ENCODE results near the gene TSHZ2. TPM values are rescaled to one million over a fixed set of nuclear protein-coding genes. Genes with fewer than 3 reads are reported as not detected.

The TSHZ2 gene
- polyA plus RNA-seq, 1 donor from 2014 or later = 4.6 TPM

DNA sequence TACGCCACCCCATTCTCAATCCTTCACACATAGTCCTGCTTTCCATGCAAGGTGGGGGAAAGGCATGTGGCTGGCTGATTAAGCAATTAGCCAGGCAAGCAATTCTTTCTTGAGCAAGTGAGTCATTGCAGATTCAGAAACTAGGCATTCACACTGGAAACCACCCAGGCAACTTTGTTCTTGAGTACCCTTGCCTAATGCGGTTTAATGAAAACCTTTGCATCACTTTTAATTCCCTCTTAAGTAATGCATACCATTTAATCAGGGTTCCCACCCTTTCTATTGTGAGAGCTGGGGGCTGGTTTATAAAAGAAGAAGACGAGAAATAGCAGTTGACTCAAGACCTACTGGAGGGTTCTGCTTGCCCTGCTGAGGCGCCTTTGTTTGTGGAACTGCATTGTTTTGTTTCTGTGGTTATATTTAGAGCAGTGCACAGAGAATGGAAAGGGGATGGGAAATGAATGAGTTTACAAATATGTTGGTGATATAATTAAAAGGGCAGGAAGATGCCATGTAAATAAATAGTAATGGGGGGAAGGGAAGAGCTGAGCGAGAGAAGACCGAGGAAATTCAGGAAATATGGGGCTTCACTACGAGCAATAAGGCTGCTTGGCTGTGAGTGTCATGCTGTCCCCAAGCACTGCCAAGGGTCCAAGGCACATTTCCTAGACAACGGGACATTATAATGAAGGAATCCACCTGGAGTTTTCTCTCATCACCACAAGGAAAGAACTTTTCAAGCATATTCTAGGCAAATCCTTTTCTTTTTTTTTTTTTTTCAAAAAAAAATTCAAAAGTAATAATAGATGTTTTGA lies 48.8 kb upstream of the TSHZ2 start:
- peaks cover 18% of the 10 kb centered on the region for H3K27me3 ChIP-seq (ENCODE audit: insufficient read depth, low read depth, low read length)
- H3K9me2 ChIP-seq (ENCODE audit: insufficient read depth, low read length) = no peaks in the 10 kb centered on the region
- H3K79me2 ChIP-seq (replicated peaks; ENCODE audit: insufficient read depth, low read length) = no peaks in the 10 kb centered on the region
- H3K4me3 ChIP-seq (ENCODE audit: low read length) = no peak overlapping the region
- H3F3A ChIP-seq (ENCODE audit: insufficient read depth, low read length, poor library complexity, severe bottlenecking) = no peaks in the 10 kb centered on the region
- no peak overlapping the region for H3K27ac ChIP-seq (ENCODE audit: low read length)
- no peak overlapping the region for H3K9ac ChIP-seq (ENCODE audit: low read length)
- no peaks in the 10 kb centered on the region for H4K20me1 ChIP-seq (ENCODE audit: insufficient read depth)
- no peaks in the 10 kb centered on the region for H3K9me3 ChIP-seq (ENCODE audit: low read length)
- H3K36me3 ChIP-seq (ENCODE audit: insufficient read depth, low read length) = no peaks in the 10 kb centered on the region
- TF ChIP-seq EZH2 (IDR thresholded peaks at IDR 0.05; ENCODE audit: borderline replicate concordance, insufficient read depth, low read length, poor library complexity, severe bottlenecking) (no peak), POLR2AphosphoS5 (IDR thresholded peaks at IDR 0.05) (no peak), EP300 (conservative IDR thresholded peaks at IDR 0.05; ENCODE audit: poor library complexity, severe bottlenecking) (no peak), MXI1 (conservative IDR thresholded peaks at IDR 0.05; ENCODE audit: poor library complexity, severe bottlenecking) (no peak), TAF1 (IDR thresholded peaks at IDR 0.05; ENCODE audit: low read depth) (no peak), RAD21 (conservative IDR thresholded peaks at IDR 0.05) (no peak), SMC3 (conservative IDR thresholded peaks at IDR 0.05; ENCODE audit: poor library complexity) (no peak)
- TF ChIP-seq, protein P1, sequence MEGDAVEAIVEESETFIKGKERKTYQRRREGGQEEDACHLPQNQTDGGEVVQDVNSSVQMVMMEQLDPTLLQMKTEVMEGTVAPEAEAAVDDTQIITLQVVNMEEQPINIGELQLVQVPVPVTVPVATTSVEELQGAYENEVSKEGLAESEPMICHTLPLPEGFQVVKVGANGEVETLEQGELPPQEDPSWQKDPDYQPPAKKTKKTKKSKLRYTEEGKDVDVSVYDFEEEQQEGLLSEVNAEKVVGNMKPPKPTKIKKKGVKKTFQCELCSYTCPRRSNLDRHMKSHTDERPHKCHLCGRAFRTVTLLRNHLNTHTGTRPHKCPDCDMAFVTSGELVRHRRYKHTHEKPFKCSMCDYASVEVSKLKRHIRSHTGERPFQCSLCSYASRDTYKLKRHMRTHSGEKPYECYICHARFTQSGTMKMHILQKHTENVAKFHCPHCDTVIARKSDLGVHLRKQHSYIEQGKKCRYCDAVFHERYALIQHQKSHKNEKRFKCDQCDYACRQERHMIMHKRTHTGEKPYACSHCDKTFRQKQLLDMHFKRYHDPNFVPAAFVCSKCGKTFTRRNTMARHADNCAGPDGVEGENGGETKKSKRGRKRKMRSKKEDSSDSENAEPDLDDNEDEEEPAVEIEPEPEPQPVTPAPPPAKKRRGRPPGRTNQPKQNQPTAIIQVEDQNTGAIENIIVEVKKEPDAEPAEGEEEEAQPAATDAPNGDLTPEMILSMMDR (IDR thresholded peaks at IDR 0.05; ENCODE audit: poor library complexity, severe bottlenecking) = no peak
- TF ChIP-seq, protein P2, sequence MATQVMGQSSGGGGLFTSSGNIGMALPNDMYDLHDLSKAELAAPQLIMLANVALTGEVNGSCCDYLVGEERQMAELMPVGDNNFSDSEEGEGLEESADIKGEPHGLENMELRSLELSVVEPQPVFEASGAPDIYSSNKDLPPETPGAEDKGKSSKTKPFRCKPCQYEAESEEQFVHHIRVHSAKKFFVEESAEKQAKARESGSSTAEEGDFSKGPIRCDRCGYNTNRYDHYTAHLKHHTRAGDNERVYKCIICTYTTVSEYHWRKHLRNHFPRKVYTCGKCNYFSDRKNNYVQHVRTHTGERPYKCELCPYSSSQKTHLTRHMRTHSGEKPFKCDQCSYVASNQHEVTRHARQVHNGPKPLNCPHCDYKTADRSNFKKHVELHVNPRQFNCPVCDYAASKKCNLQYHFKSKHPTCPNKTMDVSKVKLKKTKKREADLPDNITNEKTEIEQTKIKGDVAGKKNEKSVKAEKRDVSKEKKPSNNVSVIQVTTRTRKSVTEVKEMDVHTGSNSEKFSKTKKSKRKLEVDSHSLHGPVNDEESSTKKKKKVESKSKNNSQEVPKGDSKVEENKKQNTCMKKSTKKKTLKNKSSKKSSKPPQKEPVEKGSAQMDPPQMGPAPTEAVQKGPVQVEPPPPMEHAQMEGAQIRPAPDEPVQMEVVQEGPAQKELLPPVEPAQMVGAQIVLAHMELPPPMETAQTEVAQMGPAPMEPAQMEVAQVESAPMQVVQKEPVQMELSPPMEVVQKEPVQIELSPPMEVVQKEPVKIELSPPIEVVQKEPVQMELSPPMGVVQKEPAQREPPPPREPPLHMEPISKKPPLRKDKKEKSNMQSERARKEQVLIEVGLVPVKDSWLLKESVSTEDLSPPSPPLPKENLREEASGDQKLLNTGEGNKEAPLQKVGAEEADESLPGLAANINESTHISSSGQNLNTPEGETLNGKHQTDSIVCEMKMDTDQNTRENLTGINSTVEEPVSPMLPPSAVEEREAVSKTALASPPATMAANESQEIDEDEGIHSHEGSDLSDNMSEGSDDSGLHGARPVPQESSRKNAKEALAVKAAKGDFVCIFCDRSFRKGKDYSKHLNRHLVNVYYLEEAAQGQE (IDR thresholded peaks at IDR 0.05; ENCODE audit: borderline replicate concordance) = no peak
- no peak overlapping the region for H3K4me2 ChIP-seq (ENCODE audit: low read length)
- H2AFZ ChIP-seq (ENCODE audit: low read depth, low read length) = no peak overlapping the region

DNA sequence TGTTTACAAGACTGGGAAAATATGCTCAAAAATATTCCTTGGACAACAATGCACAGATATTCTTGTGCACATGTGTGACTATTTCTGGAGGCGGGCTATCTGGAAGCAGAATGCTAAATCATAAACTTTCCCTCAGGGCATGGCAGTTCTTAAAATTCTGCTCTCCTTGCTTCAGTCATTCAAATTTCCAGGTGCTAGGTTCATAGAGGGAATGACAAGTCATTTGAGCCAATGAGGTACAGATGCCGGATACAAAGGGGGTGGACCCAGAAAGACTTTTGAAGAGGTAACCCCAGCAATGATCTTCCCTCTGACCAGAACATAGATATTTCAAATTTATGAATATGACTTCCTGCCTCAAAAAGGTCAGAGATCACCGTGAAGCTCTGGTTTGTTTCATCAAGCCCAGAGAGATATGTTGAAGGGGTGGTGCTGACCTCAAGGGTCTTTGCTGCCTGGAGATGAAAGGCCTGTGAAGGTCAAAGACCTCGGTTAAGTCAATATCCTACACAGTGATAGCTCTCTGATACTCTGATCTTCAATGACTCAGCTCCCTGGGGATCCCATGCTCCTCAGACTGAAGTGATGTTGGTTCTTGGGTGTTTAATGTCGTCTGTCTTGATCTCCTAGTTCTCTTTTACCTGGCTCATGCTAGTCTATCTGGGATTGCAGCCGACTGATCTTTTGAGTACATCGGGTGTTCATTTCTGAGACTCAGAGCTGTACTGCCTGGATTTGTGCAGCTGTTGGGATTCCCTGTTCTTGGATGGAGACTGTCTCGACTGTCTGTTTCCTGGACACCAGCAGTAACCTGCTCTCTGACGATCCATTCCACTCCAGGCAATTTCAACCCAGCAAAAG lies 47.5 kb upstream of the TSHZ2 start:
- Histone ChIP-seq H3K9ac (ENCODE audit: low read length) (no peak overlapping the region), H3K9me3 (ENCODE audit: low read length) (no peaks in the 10 kb centered on the region), H3K36me3 (ENCODE audit: insufficient read depth, low read length) (no peaks in the 10 kb centered on the region), H3K27me3 (ENCODE audit: insufficient read depth, low read depth, low read length) (peaks cover 18% of the 10 kb centered on the region), H2AFZ (ENCODE audit: low read depth, low read length) (no peak overlapping the region), H3K4me2 (ENCODE audit: low read length) (no peak overlapping the region), H3K79me2 (replicated peaks; ENCODE audit: insufficient read depth, low read length) (no peaks in the 10 kb centered on the region), H4K20me1 (ENCODE audit: insufficient read depth) (no peaks in the 10 kb centered on the region), H3K27ac (ENCODE audit: low read length) (no peak overlapping the region), H3F3A (ENCODE audit: insufficient read depth, low read length, poor library complexity, severe bottlenecking) (no peaks in the 10 kb centered on the region), H3K9me2 (ENCODE audit: insufficient read depth, low read length) (no peaks in the 10 kb centered on the region), H3K4me3 (ENCODE audit: low read length) (no peak overlapping the region)
- TF ChIP-seq POLR2AphosphoS5 (IDR thresholded peaks at IDR 0.05) (no peak), MXI1 (conservative IDR thresholded peaks at IDR 0.05; ENCODE audit: poor library complexity, severe bottlenecking) (no peak), EP300 (conservative IDR thresholded peaks at IDR 0.05; ENCODE audit: poor library complexity, severe bottlenecking) (no peak), SMC3 (conservative IDR thresholded peaks at IDR 0.05; ENCODE audit: poor library complexity) (no peak), TAF1 (IDR thresholded peaks at IDR 0.05; ENCODE audit: low read depth) (no peak), EZH2 (IDR thresholded peaks at IDR 0.05; ENCODE audit: borderline replicate concordance, insufficient read depth, low read length, poor library complexity, severe bottlenecking) (no peak), RAD21 (conservative IDR thresholded peaks at IDR 0.05) (no peak)
- TF ChIP-seq, protein P1 (IDR thresholded peaks at IDR 0.05; ENCODE audit: poor library complexity, severe bottlenecking) = no peak
- TF ChIP-seq, protein P2 (IDR thresholded peaks at IDR 0.05; ENCODE audit: borderline replicate concordance) = no peak
